H1 (cell line): Measurements from ENCODE around the gene TMEM18.

ENCODE experiments used
- CREB1 ChIP-seq: IDR thresholded peaks from 2 replicates; pipeline ENCODE4 v1.6.1; 2012; ENCODE audit warnings: inconsistent platforms
- CTCF ChIP-seq, 3 experiments: IDR thresholded peaks; 1 replicate in 2 of 3; 2 replicates in 1 of 3; pipeline versions ENCODE4 v1.5.1 to v1.6.1; 2011; ENCODE audit warnings: low read length in 3 of 3, mild to moderate bottlenecking in 3 of 3, inconsistent platforms in 2 of 3, low read depth in 1 of 3, moderate library complexity in 1 of 3; ENCODE audit not compliant: insufficient read depth in 1 of 3; ENCODE audit errors: control extremely low read depth in 1 of 3
- POLR2A ChIP-seq, 2 experiments: IDR thresholded peaks; 1 replicate in 1 of 2; 2 replicates in 1 of 2; pipeline ENCODE4 v1.6.1; 2011; ENCODE audit warnings: low read depth in 2 of 2, low read length in 2 of 2, mild to moderate bottlenecking in 2 of 2; ENCODE audit errors: control extremely low read depth in 1 of 2
- TBP ChIP-seq: IDR thresholded peaks from 2 replicates; pipeline ENCODE4 v1.6.1; 2011; ENCODE audit warnings: low read depth, low read length, improper control_type of control experiment
- TEAD4 ChIP-seq: IDR thresholded peaks from 2 replicates; pipeline ENCODE4 v1.6.1; 2012; ENCODE audit warnings: low read depth, low read length, inconsistent platforms, mixed read lengths

DNA sequence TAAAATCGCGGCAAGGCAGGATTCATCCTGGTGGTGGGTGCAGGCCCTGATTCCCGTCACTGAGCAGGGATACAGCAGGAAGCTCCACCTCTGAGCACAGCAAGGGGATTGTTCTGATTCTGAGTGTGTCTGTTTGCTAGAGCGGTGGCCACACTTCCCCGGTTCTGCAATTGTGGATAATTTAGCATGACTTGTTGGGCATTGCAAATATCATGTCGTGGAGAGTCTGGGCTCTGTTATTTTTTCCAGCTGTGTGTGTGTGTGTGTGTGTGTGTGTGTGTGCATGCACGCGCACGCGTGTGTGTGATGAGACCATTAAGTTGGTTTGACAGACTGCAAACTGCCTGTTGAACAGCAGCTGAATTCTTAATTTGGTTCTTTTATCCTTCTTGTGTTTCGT, 4.1 kb upstream of the TMEM18 start:
- no peak for TF ChIP-seq TEAD4
- TF ChIP-seq POLR2A (IDR thresholded peaks at IDR 0.05; ENCODE audit: control extremely low read depth in 1 of 2, low read depth in 2 of 2, low read length in 2 of 2), result no peak
- no peak for TF ChIP-seq CTCF (IDR thresholded peaks at IDR 0.05; ENCODE audit: control extremely low read depth in 1 of 3, insufficient read depth in 1 of 3, low read depth in 1 of 3, low read length in 3 of 3)
- no peak for TF ChIP-seq CREB1
- TF ChIP-seq TBP, result no peak
